Measurements from ENCODE around the gene TEKT2. TPM values are rescaled to one million over a fixed set of nuclear protein-coding genes. Genes with fewer than 3 reads are reported as not detected.

The TEKT2 gene
- total and polyA plus RNA-seq, 2 of the 4 experiments (the other 2 are of a cell fraction) = 0.18 TPM; not detected in 1

DNA sequence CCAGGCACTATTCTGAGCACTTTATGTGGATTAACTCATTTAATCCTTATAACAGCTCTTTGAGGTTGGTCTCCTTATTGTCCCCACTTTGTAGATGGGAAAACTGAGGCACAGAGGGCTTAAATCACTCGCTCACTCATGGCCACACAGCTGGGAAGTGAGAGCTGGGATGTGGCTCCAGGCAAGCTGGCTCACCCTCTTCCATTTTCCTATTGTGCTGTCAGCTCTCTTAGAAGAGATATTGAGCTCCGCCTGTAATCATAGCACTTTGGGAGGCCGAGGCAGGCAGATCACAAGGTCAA, 45.0 kb downstream of the TEKT2 start:
- DNase-seq (no peak), ATAC-seq (ENCODE audit: low read depth) (no peak)
- Histone ChIP-seq H3K79me1 (ENCODE audit: low read depth in 1 of 2, low read length in 2 of 2) (no peaks in the 10 kb centered on the region), H2AFZ (replicated peaks; ENCODE audit: low read length, poor library complexity) (no peak overlapping the region), H2BK120ac (ENCODE audit: low read depth, low read length) (no peak overlapping the region), H2AK5ac (ENCODE audit: low read depth, low read length) (no peak overlapping the region), H4K20me1 (ENCODE audit: insufficient read depth, low read length) (no peaks in the 10 kb centered on the region), H3K56ac (ENCODE audit: extremely low read depth, insufficient read depth, low read length) (no peak overlapping the region), H4K91ac (ENCODE audit: insufficient read depth, low read depth, low read length) (no peak overlapping the region), H3K4me2 (ENCODE audit: low read depth, low read length) (no peak overlapping the region), H4K5ac (ENCODE audit: low read depth, low read length) (no peak overlapping the region), H3K9me1 (ENCODE audit: insufficient read depth, low read length) (peaks cover 6% of the 10 kb centered on the region; the same call in 1 of the 2 replicates), H3K4me3 (ENCODE audit: insufficient read depth, low read depth, low read length) (no peak overlapping the region), H3K23ac (ENCODE audit: low read depth, low read length) (no peak overlapping the region), H4K8ac (ENCODE audit: low read depth in 2 of 2, low read length in 2 of 2) (no peak overlapping the region), H3K4me1 (ENCODE audit: control insufficient read depth, insufficient read depth, low read length) (peaks cover 5% of the 10 kb centered on the region), H3K4ac (ENCODE audit: low read depth, low read length) (no peak overlapping the region), H2BK15ac (ENCODE audit: low read depth, low read length) (no peak overlapping the region), H3K18ac (ENCODE audit: low read depth, low read length) (no peak overlapping the region), H2BK20ac (ENCODE audit: low read depth, low read length) (no peak overlapping the region), H3K9me3 (ENCODE audit: control insufficient read depth, insufficient read depth, low read length) (no peaks in the 10 kb centered on the region), H3K27me3 (ENCODE audit: control insufficient read depth, insufficient read depth, low read length) (peaks cover 22% of the 10 kb centered on the region), H3K27ac (ENCODE audit: insufficient read depth, low read length) (no peak overlapping the region), H3K14ac (replicated peaks; ENCODE audit: low read depth, low read length) (no peak overlapping the region), H3K9ac (ENCODE audit: low read depth, low read length) (no peak overlapping the region), H2AK9ac (replicated peaks; ENCODE audit: low read depth, low read length, poor library complexity) (no peak overlapping the region), H2BK5ac (ENCODE audit: low read depth, low read length, poor library complexity, severe bottlenecking) (no peak overlapping the region), H3K36me3 (ENCODE audit: control insufficient read depth, insufficient read depth, low read length) (no peaks in the 10 kb centered on the region)
- dilution Hi-C loops (cut with HindIII; ENCODE audit: low sequenced_read_pairs, unreplicated experiment) = no loop called here
- TF ChIP-seq CHD1 (IDR thresholded peaks at IDR 0.05; ENCODE audit: low read depth, low read length) (no peak), MAZ (IDR thresholded peaks at IDR 0.05; ENCODE audit: borderline replicate concordance, low read depth, low read length) (no peak), POLR2A (IDR thresholded peaks at IDR 0.05; ENCODE audit: low read depth, low read length) (no peak), MAFK (IDR thresholded peaks at IDR 0.05; ENCODE audit: low read depth, low read length) (no peak), FOS (IDR thresholded peaks at IDR 0.05; ENCODE audit: low read depth, low read length) (no peak), NFE2L2 (IDR thresholded peaks at IDR 0.05; ENCODE audit: low read depth, low read length) (no peak), MXI1 (IDR thresholded peaks at IDR 0.05; ENCODE audit: borderline replicate concordance, low read depth, low read length) (no peak), RAD21 (IDR thresholded peaks at IDR 0.05; ENCODE audit: low read length) (no peak), BHLHE40 (IDR thresholded peaks at IDR 0.05; ENCODE audit: low read depth, low read length) (no peak), CEBPB (IDR thresholded peaks at IDR 0.05; ENCODE audit: low read depth, low read length) (no peak; the same call in 1 of the 2 replicates), RFX5 (IDR thresholded peaks at IDR 0.05; ENCODE audit: low read depth, low read length) (no peak)
- TF ChIP-seq, protein P1, sequence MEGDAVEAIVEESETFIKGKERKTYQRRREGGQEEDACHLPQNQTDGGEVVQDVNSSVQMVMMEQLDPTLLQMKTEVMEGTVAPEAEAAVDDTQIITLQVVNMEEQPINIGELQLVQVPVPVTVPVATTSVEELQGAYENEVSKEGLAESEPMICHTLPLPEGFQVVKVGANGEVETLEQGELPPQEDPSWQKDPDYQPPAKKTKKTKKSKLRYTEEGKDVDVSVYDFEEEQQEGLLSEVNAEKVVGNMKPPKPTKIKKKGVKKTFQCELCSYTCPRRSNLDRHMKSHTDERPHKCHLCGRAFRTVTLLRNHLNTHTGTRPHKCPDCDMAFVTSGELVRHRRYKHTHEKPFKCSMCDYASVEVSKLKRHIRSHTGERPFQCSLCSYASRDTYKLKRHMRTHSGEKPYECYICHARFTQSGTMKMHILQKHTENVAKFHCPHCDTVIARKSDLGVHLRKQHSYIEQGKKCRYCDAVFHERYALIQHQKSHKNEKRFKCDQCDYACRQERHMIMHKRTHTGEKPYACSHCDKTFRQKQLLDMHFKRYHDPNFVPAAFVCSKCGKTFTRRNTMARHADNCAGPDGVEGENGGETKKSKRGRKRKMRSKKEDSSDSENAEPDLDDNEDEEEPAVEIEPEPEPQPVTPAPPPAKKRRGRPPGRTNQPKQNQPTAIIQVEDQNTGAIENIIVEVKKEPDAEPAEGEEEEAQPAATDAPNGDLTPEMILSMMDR (conservative IDR thresholded peaks at IDR 0.05; ENCODE audit: low read depth, low read length) = no peak
- TF ChIP-seq, protein P2, sequence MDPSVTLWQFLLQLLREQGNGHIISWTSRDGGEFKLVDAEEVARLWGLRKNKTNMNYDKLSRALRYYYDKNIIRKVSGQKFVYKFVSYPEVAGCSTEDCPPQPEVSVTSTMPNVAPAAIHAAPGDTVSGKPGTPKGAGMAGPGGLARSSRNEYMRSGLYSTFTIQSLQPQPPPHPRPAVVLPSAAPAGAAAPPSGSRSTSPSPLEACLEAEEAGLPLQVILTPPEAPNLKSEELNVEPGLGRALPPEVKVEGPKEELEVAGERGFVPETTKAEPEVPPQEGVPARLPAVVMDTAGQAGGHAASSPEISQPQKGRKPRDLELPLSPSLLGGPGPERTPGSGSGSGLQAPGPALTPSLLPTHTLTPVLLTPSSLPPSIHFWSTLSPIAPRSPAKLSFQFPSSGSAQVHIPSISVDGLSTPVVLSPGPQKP (IDR thresholded peaks at IDR 0.05; ENCODE audit: borderline replicate concordance, low read depth, low read length) = no peak
- intact Hi-C loops (cut with micrococcal nuclease) = no loop called here
- no TSS peak for BruUV-seq (replicated peaks)
- WGBS, 2 experiments (ENCODE audit: extremely low coverage in 2 of 2, insufficient read length in 1 of 2) = no CpG with 5 or more reads among the region's 3 CpGs
- CTCF ChIA-PET = interaction anchor here (0.7 kb wide), 1 partner anchor 10 kb away, joined by 3 read pairs; no protein-coding TSS in a partner anchor
- in situ Hi-C loops (cut with MboI; ENCODE audit: low sequenced_read_pairs) = no loop called here
- POLR2A ChIA-PET (ENCODE audit: unreplicated experiment) = no interaction called here

All from IMR-90 (cell line).